Body of pancreas (tissue), 4 donors: ENCODE results near the gene TRH. TPM values are rescaled to one million over a fixed set of nuclear protein-coding genes. Genes with fewer than 3 reads are reported as not detected.

Experiments used
- ATAC-seq: fragments of 150-250 bp; one replicate; pipeline ENCODE4 v1.9.1; 2016
- DNase-seq, 4 donors: peaks; one replicate each; pipeline ENCODE4 v3.0.0-alpha.2; 2019
- H3K27ac ChIP-seq, 4 donors: fragments of 200-600 bp; sonication (generic); 1 replicate in 3 of 4; 2 replicates in 1 of 4; pipeline versions ENCODE4 v1.5.1 to v1.6.1; 2016 to 2019; ENCODE audit warnings: mild to moderate bottlenecking in 1 of 4, mixed read lengths in 1 of 4, moderate library complexity in 1 of 4
- H3K27me3 ChIP-seq, 2 donors: fragments of 200-600 bp; sonication (generic); one replicate each; pipeline ENCODE4 v1.6.0; 2016; ENCODE audit warnings: mild to moderate bottlenecking in 1 of 2
- H3K36me3 ChIP-seq, 2 donors: fragments of 200-600 bp; sonication (generic); replicated peaks in 1 of 2; 2 replicates each; pipeline ENCODE4 v1.5.1; 2016; ENCODE audit warnings: low read depth in 2 of 2; ENCODE audit not compliant: insufficient read depth in 1 of 2
- H3K4me1 ChIP-seq: fragments of 200-600 bp; sonication (generic); one replicate; pipeline ENCODE4 v1.6.0; 2016
- H3K4me3 ChIP-seq, 2 donors: fragments of 200-600 bp; sonication (generic); 1 replicate in 1 of 2; 2 replicates in 1 of 2; pipeline ENCODE4 v1.5.1; 2016 to 2019
- H3K9me3 ChIP-seq, 3 donors: fragments of 200-600 bp; sonication (generic); 1 replicate in 2 of 3; 2 replicates in 1 of 3; pipeline ENCODE4 v1.5.1; 2016
- CTCF ChIP-seq, 7 experiments: fragments of 450-650 bp in 4 of 7; fragments of 200-600 bp in 3 of 7; sonication (generic) in 3 of 7; IDR thresholded peaks; one replicate each; pipeline ENCODE4 v1.5.1; 2016 to 2019; ENCODE audit warnings: antibody characterized with exemption in 7 of 7
- POLR2A ChIP-seq, 3 donors: fragments of 450-650 bp; IDR thresholded peaks; one replicate each; pipeline ENCODE4 v1.6.1; 2016; ENCODE audit warnings: antibody characterized with exemption in 3 of 3, mild to moderate bottlenecking in 2 of 3
- WGBS, 2 donors: methylation state at CpG; one replicate each; pipeline ENCODE4 v1.1.5; 2017; 5-methylcytosine and 5-hydroxymethylcytosine counted together
- intact Hi-C: fragments of 100-400 bp; cut with DNase I; formaldehyde crosslinking; loops from one replicate; pipeline ENCODE4 v1.15.1; 2023
- total RNA-seq, 2 donors: library from RNA; depleted of rRNA; stranded (reverse); fragments of >200 nt; gene quantifications; one replicate each; pipeline ENCODE4 v1.1.0, GENCODE V29; 2016

Gene TRH
- total RNA-seq, 2 donors from 2014 or later = not detected

GRCh38 chr3:129934234-129935123 lies 40.0 kb upstream of the TRH start:
- Histone ChIP-seq H3K27ac (no peak overlapping the region), H3K27me3 (no peaks in the 10 kb centered on the region), H3K36me3 (no peaks in the 10 kb centered on the region), H3K9me3 (no peaks in the 10 kb centered on the region), H3K4me3 (no peak overlapping the region), H3K4me1 (peaks cover 5% of the 10 kb centered on the region)
- intact Hi-C loops = loop anchor here (5.0 to 10.0 kb wide), 3 partner anchors 170 to 447 kb away; no protein-coding TSS in a partner anchor
- 21% methylated on average over 20 of the region's 20 CpGs for WGBS, 2 donors
- ATAC-seq (peak; percentile 60), DNase-seq (peak; percentile 26 to 46 (median 32))
- TF ChIP-seq POLR2A (IDR thresholded peaks at IDR 0.05) = no peak
- peak; percentile 80 to 91 (median 86) for TF ChIP-seq CTCF (IDR thresholded peaks at IDR 0.05)

GRCh38 chr3:129936757-129937156 lies 37.8 kb upstream of the TRH start:
- no peaks in the 10 kb centered on the region for H3K9me3 ChIP-seq
- DNase-seq (peak; percentile 27 to 68 (median 52)), ATAC-seq (peak; percentile 80)
- WGBS, 2 donors = 33 to 44% methylated on average over 6 of the region's 6 CpGs
- no peaks in the 10 kb centered on the region for H3K27me3 ChIP-seq
- H3K4me3 ChIP-seq = no peak overlapping the region
- H3K27ac ChIP-seq = peak overlapping the region in 2 of 4 donors; percentile 16 to 34
- TF ChIP-seq POLR2A (IDR thresholded peaks at IDR 0.05) (no peak), CTCF (IDR thresholded peaks at IDR 0.05) (no peak)
- H3K36me3 ChIP-seq = no peaks in the 10 kb centered on the region
- intact Hi-C loops = loop anchor here (10.0 kb wide), 1 partner anchor 168 kb away; no protein-coding TSS in a partner anchor
- H3K4me1 ChIP-seq = peaks cover 5% of the 10 kb centered on the region

- Histone ChIP-seq H3K36me3 (no peaks in the 10 kb centered on the region), H3K4me3 (no peak overlapping the region), H3K27ac (no peak overlapping the region), H3K27me3 (no peaks in the 10 kb centered on the region), H3K4me1 (peaks cover 5% of the 10 kb centered on the region), H3K9me3 (no peaks in the 10 kb centered on the region)
- DNase-seq = no peak
- ATAC-seq = no peak
- 83 to 90% methylated on average over 9 of the region's 9 CpGs for WGBS, 2 donors
- intact Hi-C loops = loop anchor here (10.0 kb wide), 1 partner anchor 167 kb away; no protein-coding TSS in a partner anchor
- TF ChIP-seq POLR2A (IDR thresholded peaks at IDR 0.05) (no peak), CTCF (IDR thresholded peaks at IDR 0.05) (no peak)
These were observed 36.8 kb upstream of the TRH start for GRCh38 chr3:129937717-129938116.

GRCh38 chr3:129938140-129938930 lies 36.2 kb upstream of the TRH start:
- no peak for DNase-seq
- intact Hi-C loops = loop anchor here (10.0 kb wide), 1 partner anchor 166 kb away; no protein-coding TSS in a partner anchor
- no peak for ATAC-seq
- Histone ChIP-seq H3K27me3 (no peaks in the 10 kb centered on the region), H3K4me3 (no peak overlapping the region), H3K36me3 (no peaks in the 10 kb centered on the region), H3K9me3 (no peaks in the 10 kb centered on the region), H3K4me1 (peaks cover 5% of the 10 kb centered on the region), H3K27ac (no peak overlapping the region)
- WGBS, 2 donors = 70 to 85% methylated on average over 8 of the region's 8 CpGs
- TF ChIP-seq POLR2A (IDR thresholded peaks at IDR 0.05) (no peak), CTCF (IDR thresholded peaks at IDR 0.05) (no peak)
